Kidney epithelial cell (primary cell): Measurements from ENCODE around the gene TACR1. TPM values are rescaled to one million over a fixed set of nuclear protein-coding genes. Genes with fewer than 3 reads are reported as not detected.
A peak's percentile ranks its signal among the peaks of the same experiment; 100 is the strongest.
"Not testable (repeated sequence)": the region's sequence is repeated elsewhere in the genome, so short reads cannot be mapped to it uniquely, and the experiment has no call there.

Experiments
- DNase-seq: peaks from one replicate; pipeline ENCODE4 v3.0.0-alpha.2; 2010; ENCODE audit warnings: low read depth
- H3K27me3 ChIP-seq: 2 replicates; pipeline ENCODE4 v1.6.0; 2011; ENCODE audit warnings: low read length; ENCODE audit not compliant: control insufficient read depth, insufficient read depth
- H3K36me3 ChIP-seq: 2 replicates; pipeline ENCODE4 v1.5.1; 2011; ENCODE audit warnings: low read length; ENCODE audit not compliant: control insufficient read depth, insufficient read depth
- H3K4me3 ChIP-seq: 2 replicates; pipeline ENCODE4 v1.5.1; 2011; ENCODE audit warnings: low read depth, mild to moderate bottlenecking, control low read depth, low read length
- total RNA-seq: library from RNA; depleted of rRNA; stranded (reverse); fragments of >200 nt; gene quantifications from 2 replicates; pipeline ENCODE4 v1.2.3, GENCODE V29; 2015
- TF ChIP-seq, protein P1 (sequence below): IDR thresholded peaks from 2 replicates; pipeline ENCODE4 v1.5.1; 2011; ENCODE audit warnings: mild to moderate bottlenecking, moderate library complexity, low read length, control low read depth, inconsistent platforms; ENCODE audit not compliant: insufficient read depth, poor library complexity, severe bottlenecking

TACR1 gene, protein sequence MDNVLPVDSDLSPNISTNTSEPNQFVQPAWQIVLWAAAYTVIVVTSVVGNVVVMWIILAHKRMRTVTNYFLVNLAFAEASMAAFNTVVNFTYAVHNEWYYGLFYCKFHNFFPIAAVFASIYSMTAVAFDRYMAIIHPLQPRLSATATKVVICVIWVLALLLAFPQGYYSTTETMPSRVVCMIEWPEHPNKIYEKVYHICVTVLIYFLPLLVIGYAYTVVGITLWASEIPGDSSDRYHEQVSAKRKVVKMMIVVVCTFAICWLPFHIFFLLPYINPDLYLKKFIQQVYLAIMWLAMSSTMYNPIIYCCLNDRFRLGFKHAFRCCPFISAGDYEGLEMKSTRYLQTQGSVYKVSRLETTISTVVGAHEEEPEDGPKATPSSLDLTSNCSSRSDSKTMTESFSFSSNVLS
- total RNA-seq, result 0.21 TPM in 1 of 2 replicates, not detected in the other

DNA sequence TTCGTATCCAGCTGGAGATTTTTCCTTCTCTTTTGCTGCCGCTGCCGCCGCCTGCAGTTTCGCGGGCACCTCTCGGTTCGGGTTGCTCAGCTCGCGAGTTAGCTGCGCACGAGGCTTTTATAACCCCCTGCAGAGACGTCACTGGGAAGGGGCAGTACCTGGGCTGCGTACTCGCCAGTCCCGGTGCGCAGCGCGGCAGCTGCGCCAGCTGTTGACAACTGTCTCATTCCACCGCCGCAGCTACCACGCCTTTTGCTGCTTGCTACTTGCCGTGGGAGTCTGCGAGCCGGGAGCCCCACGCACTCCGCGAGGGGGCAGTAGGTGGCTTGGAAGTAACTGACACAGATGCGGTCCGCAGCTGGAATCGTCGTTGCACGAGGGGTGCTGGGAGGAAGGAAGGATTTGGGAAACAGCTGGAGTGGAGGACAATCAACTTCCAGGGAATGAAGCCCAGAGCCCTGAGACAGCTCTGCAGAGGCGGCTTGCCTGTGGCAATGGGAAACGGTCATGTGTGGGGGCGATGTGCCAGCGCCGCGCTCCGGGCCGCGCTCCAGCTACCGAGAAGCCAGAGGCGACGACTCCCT is at the start of gene TACR1:
TACR1 (minus strand) TSS at position 93 of the 584 bp plus-strand sequence. CDS start 586 bp downstream, outside the sequence.
- Histone ChIP-seq H3K27me3 (peaks cover 47% of the 10 kb centered on the region), H3K4me3 (peak within 1 kb of the TSS; percentile 25), H3K36me3 (no peaks in the 10 kb centered on the region)
- TF ChIP-seq, protein P1, sequence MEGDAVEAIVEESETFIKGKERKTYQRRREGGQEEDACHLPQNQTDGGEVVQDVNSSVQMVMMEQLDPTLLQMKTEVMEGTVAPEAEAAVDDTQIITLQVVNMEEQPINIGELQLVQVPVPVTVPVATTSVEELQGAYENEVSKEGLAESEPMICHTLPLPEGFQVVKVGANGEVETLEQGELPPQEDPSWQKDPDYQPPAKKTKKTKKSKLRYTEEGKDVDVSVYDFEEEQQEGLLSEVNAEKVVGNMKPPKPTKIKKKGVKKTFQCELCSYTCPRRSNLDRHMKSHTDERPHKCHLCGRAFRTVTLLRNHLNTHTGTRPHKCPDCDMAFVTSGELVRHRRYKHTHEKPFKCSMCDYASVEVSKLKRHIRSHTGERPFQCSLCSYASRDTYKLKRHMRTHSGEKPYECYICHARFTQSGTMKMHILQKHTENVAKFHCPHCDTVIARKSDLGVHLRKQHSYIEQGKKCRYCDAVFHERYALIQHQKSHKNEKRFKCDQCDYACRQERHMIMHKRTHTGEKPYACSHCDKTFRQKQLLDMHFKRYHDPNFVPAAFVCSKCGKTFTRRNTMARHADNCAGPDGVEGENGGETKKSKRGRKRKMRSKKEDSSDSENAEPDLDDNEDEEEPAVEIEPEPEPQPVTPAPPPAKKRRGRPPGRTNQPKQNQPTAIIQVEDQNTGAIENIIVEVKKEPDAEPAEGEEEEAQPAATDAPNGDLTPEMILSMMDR, result peak; percentile 65
- DNase-seq, result peak; percentile 7

- DNase-seq, H3K36me3 ChIP-seq, H3K4me3 ChIP-seq, H3K27me3 ChIP-seq: not testable (repeated sequence)
These were observed 49.3 kb upstream of the TACR1 start for GRCh38 chr2:75248581-75248980.

GRCh38 chr2:75246441-75247167 is 47.3 kb upstream of the TACR1 start:
- no peaks in the 10 kb centered on the region for H3K36me3 ChIP-seq
- no peaks in the 10 kb centered on the region for H3K27me3 ChIP-seq
- DNase-seq, result no peak
- TF ChIP-seq, protein P1, result no peak
- H3K4me3 ChIP-seq, result no peak overlapping the region

GRCh38 chr2:75243219-75243618 is 43.9 kb upstream of the TACR1 start:
- H3K27me3 ChIP-seq, result no peaks in the 10 kb centered on the region
- no peak for DNase-seq

DNA sequence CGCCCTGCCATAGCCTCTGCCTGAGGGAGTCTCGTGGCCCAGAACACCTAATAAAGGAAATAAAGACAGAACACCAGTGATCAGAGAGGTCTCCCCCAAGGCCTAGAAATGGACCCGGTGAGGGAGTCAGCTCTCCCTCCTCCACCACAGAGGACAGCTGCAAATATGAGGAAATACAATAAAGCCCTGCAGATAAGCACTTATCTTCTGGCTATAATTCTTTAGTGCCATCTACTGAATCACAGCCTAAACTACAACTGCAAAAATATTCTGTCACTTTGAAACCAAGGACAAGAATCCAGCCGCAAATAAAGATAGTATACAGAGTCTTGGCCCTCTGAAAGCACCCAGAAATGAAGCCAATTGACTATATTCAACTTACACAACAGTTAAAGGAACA is 42.4 kb upstream of the TACR1 start:
- no peak for DNase-seq
- H3K36me3 ChIP-seq, result no peaks in the 10 kb centered on the region
- H3K27me3 ChIP-seq, result no peaks in the 10 kb centered on the region
- TF ChIP-seq, protein P1, result peak; percentile 22
- H3K4me3 ChIP-seq, result no peak overlapping the region

More at GRCh38 chr2:75243219-75243618, 43.9 kb upstream of the TACR1 start:
- no peaks in the 10 kb centered on the region for H3K36me3 ChIP-seq
- TF ChIP-seq, protein P1, result no peak
- no peak overlapping the region for H3K4me3 ChIP-seq
